Measurements from ENCODE around the gene NANOS2. TPM values are rescaled to one million over a fixed set of nuclear protein-coding genes. Genes with fewer than 3 reads are reported as not detected.

The NANOS2 gene
- total and polyA plus RNA-seq, 9 of the 15 experiments (the other 6 are each of a cell fraction or from before 2014, with no cell fraction given), result not detected

DNA sequence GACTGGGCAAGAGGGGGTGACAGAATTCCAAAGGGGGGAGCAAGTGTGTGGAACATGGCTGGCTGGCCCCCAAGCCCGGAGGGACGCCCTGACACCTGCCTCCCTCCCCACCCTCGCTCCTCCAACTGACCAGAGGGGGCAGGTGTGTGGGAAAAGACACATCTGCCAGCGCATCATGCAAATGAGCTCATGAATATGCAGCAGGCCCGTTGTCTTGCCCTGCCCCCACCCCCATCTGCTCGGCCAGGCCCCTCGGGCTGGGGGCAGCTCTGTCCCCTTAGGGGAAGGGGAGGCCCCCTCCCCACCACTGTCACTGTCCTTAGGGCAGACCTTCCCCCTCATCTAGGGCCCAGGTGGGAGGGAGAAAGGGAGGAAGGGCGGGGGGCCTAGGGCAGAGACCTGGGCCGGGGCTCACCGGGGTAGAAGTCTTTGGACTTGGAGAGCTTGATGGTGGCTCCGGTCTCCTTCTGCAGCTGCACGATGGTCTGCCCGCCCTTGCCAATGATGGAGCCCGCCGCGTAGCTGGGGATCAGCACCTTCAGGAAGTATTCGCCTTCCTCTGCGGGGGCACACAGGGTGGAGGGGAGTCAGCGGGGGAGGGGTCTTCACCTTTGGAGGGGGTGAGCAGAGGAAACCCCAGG is 46.1 kb upstream of the NANOS2 start (continued):
- TF ChIP-seq PCBP2 (IDR thresholded peaks at IDR 0.05; ENCODE audit: low read depth, low read length, poor library complexity, severe bottlenecking) (no peak), CREM (IDR thresholded peaks at IDR 0.05; ENCODE audit: low read depth) (0 out of 2 replicates have a peak, but pooled peaks have one; percentile 13), HNRNPL (IDR thresholded peaks at IDR 0.05; ENCODE audit: low read depth, low read length) (no peak), MEIS2 (IDR thresholded peaks at IDR 0.05; ENCODE audit: partially characterized antibody) (peak; percentile 14), NRF1 (conservative IDR thresholded peaks at IDR 0.05 in 1 of 2, IDR thresholded peaks at IDR 0.05 in 1 of 2) (peak; percentile 53 to 67), SMARCB1 (IDR thresholded peaks at IDR 0.05; ENCODE audit: insufficient read length, low read depth) (no peak), SMARCE1 (IDR thresholded peaks at IDR 0.05) (no peak), STAT5B (CRISPR knock-in tag; IDR thresholded peaks at IDR 0.05) (no peak), NFXL1 (CRISPR knock-in tag; IDR thresholded peaks at IDR 0.05) (no peak), ILK (tag; IDR thresholded peaks at IDR 0.05; ENCODE audit: borderline replicate concordance, low read depth) (no peak), ETV6 (IDR thresholded peaks at IDR 0.05; ENCODE audit: borderline replicate concordance in 1 of 2, low read depth in 2 of 2, low read length in 1 of 2) (no peak), ETV6 (CRISPR knock-in tag; IDR thresholded peaks at IDR 0.05; ENCODE audit: borderline replicate concordance) (no peak), NCOA4 (IDR thresholded peaks at IDR 0.05; ENCODE audit: partially characterized antibody) (no peak), BCL6 (CRISPR knock-in tag; IDR thresholded peaks at IDR 0.05) (no peak), ZNF79 (CRISPR knock-in tag; IDR thresholded peaks at IDR 0.05; ENCODE audit: low read depth) (no peak), POLR2AphosphoS5 (IDR thresholded peaks at IDR 0.05; ENCODE audit: control insufficient read depth, insufficient read depth, low read depth, low read length) (no peak)
- TF ChIP-seq, protein P1, sequence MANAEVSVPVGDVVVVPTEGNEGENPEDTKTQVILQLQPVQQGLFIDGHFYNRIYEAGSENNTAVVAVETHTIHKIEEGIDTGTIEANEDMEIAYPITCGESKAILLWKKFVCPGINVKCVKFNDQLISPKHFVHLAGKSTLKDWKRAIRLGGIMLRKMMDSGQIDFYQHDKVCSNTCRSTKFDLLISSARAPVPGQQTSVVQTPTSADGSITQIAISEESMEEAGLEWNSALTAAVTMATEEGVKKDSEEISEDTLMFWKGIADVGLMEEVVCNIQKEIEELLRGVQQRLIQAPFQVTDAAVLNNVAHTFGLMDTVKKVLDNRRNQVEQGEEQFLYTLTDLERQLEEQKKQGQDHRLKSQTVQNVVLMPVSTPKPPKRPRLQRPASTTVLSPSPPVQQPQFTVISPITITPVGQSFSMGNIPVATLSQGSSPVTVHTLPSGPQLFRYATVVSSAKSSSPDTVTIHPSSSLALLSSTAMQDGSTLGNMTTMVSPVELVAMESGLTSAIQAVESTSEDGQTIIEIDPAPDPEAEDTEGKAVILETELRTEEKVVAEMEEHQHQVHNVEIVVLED (CRISPR knock-in tag; IDR thresholded peaks at IDR 0.05), result no peak

Data from K562 (cell line).